HG02623 (cell line): ENCODE results near the gene FAM171A2.

Experiments used
- ATAC-seq: cut with Tn5 transposase; IDR thresholded peaks from one replicate; pipeline ENCODE4 v1.9.1; 2021; ENCODE audit warnings: moderate library complexity; ENCODE audit not compliant: unreplicated experiment

The FAM171A2 gene

GRCh38 chr17:44308320-44308818 lies 55.3 kb downstream of the FAM171A2 start, which contains the start of gene RUNDC3A:
TSS of gene RUNDC3A (plus strand) at chr17:44308601. CDS start at chr17:44308833, 232 bp downstream.
- ATAC-seq = no peak

- no peak for ATAC-seq
Measured at GRCh38 chr17:44307387-44308186, 56.1 kb downstream of the FAM171A2 start.

GRCh38 chr17:44304651-44305050 lies 59.0 kb downstream of the FAM171A2 start:
- ATAC-seq = no peak
